Gastrocnemius medialis (tissue), 4 donors: ENCODE measurements around the gene EPDR1. TPM values are rescaled to one million over a fixed set of nuclear protein-coding genes. Genes with fewer than 3 reads are reported as not detected.

Source experiments
- ATAC-seq, 2 donors: fragments of 150-250 bp; one replicate each; pipeline ENCODE4 v1.9.1; 2016
- DNase-seq, 2 donors: peaks; one replicate each; pipeline ENCODE4 v3.0.0-alpha.2; 2019
- H3K27ac ChIP-seq, 4 donors: fragments of 200-600 bp; sonication (generic); 1 replicate in 1 of 4; 2 replicates in 3 of 4; pipeline ENCODE4 v1.5.1; 2016 to 2018; ENCODE audit warnings: mild to moderate bottlenecking in 2 of 4, moderate library complexity in 1 of 4
- H3K27me3 ChIP-seq, 3 donors: fragments of 200-600 bp; sonication (generic) in 2 of 3; 1 replicate in 1 of 3; 2 replicates in 2 of 3; pipeline versions ENCODE4 v1.5.1 to v1.6.0; 2016 to 2019; ENCODE audit warnings: mild to moderate bottlenecking in 1 of 3, moderate library complexity in 1 of 3
- H3K36me3 ChIP-seq, 2 donors: fragments of 200-600 bp; sonication (generic) in 1 of 2; one replicate each; pipeline ENCODE4 v1.5.1; 2017 to 2018
- H3K4me1 ChIP-seq, 2 donors: fragments of 200-600 bp; sonication (generic) in 1 of 2; one replicate each; pipeline ENCODE4 v1.5.1; 2016 to 2017; ENCODE audit warnings: mild to moderate bottlenecking in 2 of 2
- H3K4me3 ChIP-seq, 4 donors: fragments of 200-600 bp; sonication (generic) in 3 of 4; 1 replicate in 1 of 4; 2 replicates in 3 of 4; pipeline ENCODE4 v1.5.1; 2016 to 2019; ENCODE audit warnings: mild to moderate bottlenecking in 2 of 4
- H3K9me3 ChIP-seq, 3 donors: fragments of 200-600 bp; sonication (generic) in 2 of 3; 1 replicate in 1 of 3; 2 replicates in 2 of 3; pipeline ENCODE4 v1.5.1; 2016 to 2019
- CTCF ChIP-seq, 5 experiments: fragments of 450-650 bp in 3 of 5; fragments of 200-600 bp in 2 of 5; sonication (generic) in 2 of 5; IDR thresholded peaks in 4 of 5; conservative IDR thresholded peaks in 1 of 5; 1 replicate in 4 of 5; 2 replicates in 1 of 5; pipeline ENCODE4 v1.5.1; 2016 to 2019; ENCODE audit warnings: antibody characterized with exemption in 5 of 5, mild to moderate bottlenecking in 3 of 5, moderate library complexity in 3 of 5
- POLR2A ChIP-seq, 2 donors: fragments of 450-650 bp; IDR thresholded peaks; one replicate each; pipeline ENCODE4 v1.6.1; 2017; ENCODE audit warnings: antibody characterized with exemption in 2 of 2, mild to moderate bottlenecking in 2 of 2, moderate library complexity in 2 of 2
- in situ Hi-C, 4 donors: fragments of 200-750 bp; cut with MboI; loops; one replicate each; pipeline versions ENCODE4 v1.15.0 to v1.8.0; 2017; ENCODE audit warnings: low sequenced_read_pairs in 4 of 4
- intact Hi-C: fragments of 100-400 bp; cut with DNase I; formaldehyde crosslinking; loops from one replicate; pipeline ENCODE4 v1.15.1; 2023; ENCODE audit warnings: low total_unique reads
- total RNA-seq, 4 donors: library from RNA; depleted of rRNA; stranded (reverse); fragments of >200 nt; gene quantifications; one replicate each; pipeline versions ENCODE4 v1.1.0 to v1.2.3, GENCODE V29; 2016

The EPDR1 gene
- total RNA-seq, 4 donors from 2014 or later: 32.2 to 60.2 (median 47.5) TPM

DNA sequence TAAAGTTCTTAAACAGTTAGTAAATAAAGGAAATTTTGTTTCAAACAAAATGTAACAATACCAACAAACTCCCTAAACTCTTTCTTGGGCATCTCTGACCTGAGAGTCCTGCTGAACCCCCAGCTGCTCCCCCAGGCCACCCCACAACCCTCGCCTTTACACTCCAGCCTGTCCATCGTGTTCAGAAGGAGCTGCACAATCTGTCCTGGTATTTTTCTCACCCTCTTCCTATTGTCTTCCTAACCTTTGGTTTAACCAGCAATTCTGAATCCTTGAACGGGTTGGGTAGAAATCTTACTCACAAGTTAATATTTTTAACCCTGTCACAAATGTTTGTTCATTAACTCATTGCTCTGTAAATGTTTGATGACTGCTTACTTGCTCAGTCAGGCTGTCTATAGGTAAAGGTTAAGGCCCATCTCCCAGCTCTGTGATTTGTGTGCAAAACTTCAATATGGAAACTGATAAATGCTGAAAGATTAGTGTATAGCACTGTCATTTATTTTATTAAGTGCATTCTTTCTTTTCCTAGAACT lies 20.7 kb upstream of the EPDR1 start:
- ATAC-seq: no peak
- no peak for DNase-seq
- in situ Hi-C loops (loop anchor here (5.0 to 25.0 kb wide), 5 partner anchors 205 to 438 kb away; no protein-coding TSS in a partner anchor), intact Hi-C loops (loop anchor here (5.0 kb wide), 2 partner anchors 203 to 323 kb away; no protein-coding TSS in a partner anchor)
- Histone ChIP-seq H3K36me3 (no peaks in the 10 kb centered on the region), H3K4me3 (no peak overlapping the region), H3K27ac (no peak overlapping the region), H3K4me1 (peaks cover 5 to 12% of the 10 kb centered on the region in 2 donors), H3K27me3 (no peaks in the 10 kb centered on the region), H3K9me3 (no peaks in the 10 kb centered on the region)
- TF ChIP-seq POLR2A (IDR thresholded peaks at IDR 0.05): no peak
- TF ChIP-seq CTCF (IDR thresholded peaks at IDR 0.05 in 4 of 5, conservative IDR thresholded peaks at IDR 0.05 in 1 of 5): no peak

GRCh38 chr7:37901236-37901827 lies 19.1 kb upstream of the EPDR1 start:
- peak; percentile 33 to 59 (median 38) for TF ChIP-seq CTCF (IDR thresholded peaks at IDR 0.05 in 4 of 5, conservative IDR thresholded peaks at IDR 0.05 in 1 of 5)
- TF ChIP-seq POLR2A (IDR thresholded peaks at IDR 0.05): no peak
- intact Hi-C loops: loop anchor here (5.0 kb wide), 2 partner anchors 201 to 321 kb away; no protein-coding TSS in a partner anchor
- ATAC-seq (peak in 1 of 2 donors; percentile 53), DNase-seq (no peak)
- Histone ChIP-seq H3K4me1 (peaks cover 5 to 12% of the 10 kb centered on the region in 2 donors), H3K9me3 (no peaks in the 10 kb centered on the region), H3K36me3 (no peaks in the 10 kb centered on the region), H3K4me3 (no peak overlapping the region), H3K27ac (no peak overlapping the region), H3K27me3 (no peaks in the 10 kb centered on the region)
- in situ Hi-C loops: loop anchor here (5.0 to 25.0 kb wide), 5 partner anchors 203 to 436 kb away; no protein-coding TSS in a partner anchor

DNA sequence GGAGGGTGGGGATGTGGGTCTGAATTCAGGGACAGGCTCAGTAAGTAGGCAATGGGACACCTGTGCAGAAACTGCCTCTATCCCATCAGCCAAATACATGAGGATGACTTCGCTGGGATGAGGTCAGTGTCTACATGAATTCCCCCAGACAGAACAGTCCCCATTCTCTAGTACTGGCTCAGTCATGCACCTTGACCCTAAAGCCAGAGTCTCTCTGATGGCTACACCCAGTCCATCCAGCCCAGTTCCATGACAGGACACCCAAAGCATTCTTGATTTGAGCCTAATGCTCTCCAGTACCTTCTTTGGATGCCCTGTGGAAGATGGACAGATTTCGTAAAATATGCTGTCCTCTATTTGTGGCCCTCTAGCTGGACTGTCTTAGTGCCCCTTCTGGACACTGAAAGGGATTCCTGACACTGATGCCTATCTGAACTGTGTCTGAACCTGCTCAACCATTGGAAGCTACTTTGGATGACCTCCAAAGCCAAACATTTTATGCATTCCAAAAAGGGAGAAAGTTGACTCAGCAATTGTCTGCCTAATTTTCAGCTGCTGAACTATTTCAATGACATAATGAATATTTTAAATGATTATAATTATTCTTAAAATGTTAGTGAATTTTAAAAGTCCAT lies 18.4 kb upstream of the EPDR1 start:
- no peaks in the 10 kb centered on the region for H3K9me3 ChIP-seq
- intact Hi-C loops: loop anchor here (5.0 kb wide), 2 partner anchors 200 to 320 kb away; no protein-coding TSS in a partner anchor
- H3K27me3 ChIP-seq: no peaks in the 10 kb centered on the region
- peaks cover 5 to 12% of the 10 kb centered on the region in 2 donors for H3K4me1 ChIP-seq
- ATAC-seq (peak in 1 of 2 donors; percentile 36), DNase-seq (no peak)
- in situ Hi-C loops: loop anchor here (5.0 to 25.0 kb wide), 5 partner anchors 203 to 435 kb away; no protein-coding TSS in a partner anchor
- no peak overlapping the region for H3K27ac ChIP-seq
- TF ChIP-seq CTCF (IDR thresholded peaks at IDR 0.05 in 4 of 5, conservative IDR thresholded peaks at IDR 0.05 in 1 of 5): no peak
- no peak for TF ChIP-seq POLR2A (IDR thresholded peaks at IDR 0.05)
- H3K4me3 ChIP-seq: no peak overlapping the region
- H3K36me3 ChIP-seq: no peaks in the 10 kb centered on the region

DNA sequence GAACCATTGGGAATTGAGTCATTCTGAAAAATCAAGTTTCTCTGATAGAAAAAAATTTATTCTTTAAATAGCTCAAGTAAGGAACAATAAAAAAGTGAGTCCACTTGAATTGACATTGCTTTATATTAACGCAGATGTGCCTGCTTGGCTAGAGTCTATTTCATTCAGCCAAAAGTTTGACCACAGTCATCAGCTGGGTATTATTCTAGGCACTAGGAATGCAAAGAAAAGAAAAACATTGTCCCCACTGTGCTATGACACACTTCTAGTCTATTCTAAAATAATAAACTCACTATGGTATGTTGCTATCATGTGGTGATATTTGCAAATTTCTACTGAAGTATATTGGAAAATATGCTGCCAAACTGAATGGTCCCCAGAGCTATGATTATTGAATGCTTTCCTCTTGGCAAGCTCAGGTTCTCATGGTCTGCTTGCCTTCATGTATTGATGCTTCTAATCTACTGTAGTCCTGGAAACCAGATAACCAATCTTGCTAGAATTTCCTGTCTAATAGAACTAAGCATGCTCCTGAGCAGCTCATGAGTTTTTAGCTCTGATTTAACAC lies 12.1 kb upstream of the EPDR1 start:
- TF ChIP-seq CTCF (IDR thresholded peaks at IDR 0.05 in 4 of 5, conservative IDR thresholded peaks at IDR 0.05 in 1 of 5) (no peak), POLR2A (IDR thresholded peaks at IDR 0.05) (no peak)
- Histone ChIP-seq H3K4me3 (no peak overlapping the region), H3K27ac (no peak overlapping the region), H3K36me3 (no peaks in the 10 kb centered on the region), H3K27me3 (no peaks in the 10 kb centered on the region), H3K4me1 (no peaks in the 10 kb centered on the region), H3K9me3 (no peaks in the 10 kb centered on the region)
- intact Hi-C loops: no loop called here
- DNase-seq (no peak), ATAC-seq (no peak)
- in situ Hi-C loops: loop anchor here in 3 of 4 donors (10.0 to 25.0 kb wide), 4 partner anchors 196 to 429 kb away; no protein-coding TSS in a partner anchor
